Mesothelial cell of epicardium (in vitro differentiated cells): ENCODE results near the gene EVL. TPM values are rescaled to one million over a fixed set of nuclear protein-coding genes. Genes with fewer than 3 reads are reported as not detected.

Source experiments
- DNase-seq, 2 experiments: peaks; one replicate each; pipeline ENCODE4 v3.0.0; 2021; ENCODE audit warnings: low spot score in 2 of 2; ENCODE audit not compliant: unreplicated experiment in 2 of 2
- H3K27ac Mint-ChIP-seq: 2 replicates; pipeline ENCODE4 v1.8.0; 2021; ENCODE audit warnings: mixed read lengths
- H3K27me3 Mint-ChIP-seq: 2 replicates; pipeline ENCODE4 v1.8.0; 2021; ENCODE audit warnings: low read depth, mixed read lengths
- H3K36me3 Mint-ChIP-seq: 2 replicates; pipeline ENCODE4 v1.8.0; 2021; ENCODE audit warnings: mixed read lengths
- H3K4me1 Mint-ChIP-seq: 2 replicates; pipeline ENCODE4 v1.8.0; 2021; ENCODE audit warnings: mixed read lengths
- H3K4me3 Mint-ChIP-seq: 2 replicates; pipeline ENCODE4 v1.8.0; 2021; ENCODE audit warnings: mild to moderate bottlenecking, moderate library complexity, mixed read lengths
- H3K9me3 Mint-ChIP-seq: 2 replicates; pipeline ENCODE4 v1.8.0; 2021; ENCODE audit warnings: mixed read lengths
- CTCF ChIP-seq: fragments of 200-600 bp; sonication (generic); IDR thresholded peaks from one replicate; pipeline ENCODE4 v1.5.0; 2021; ENCODE audit warnings: antibody characterized with exemption; ENCODE audit not compliant: unreplicated experiment
- microRNA-seq: library from miRNA; unstranded; fragments of <30 nt; microRNA quantifications from one replicate; pipeline ENCODE4 v1.2.0, GENCODE V29; 2021; ENCODE audit warnings: inconsistent platforms, mixed read lengths
- total RNA-seq: library from RNA; stranded (reverse); gene quantifications from 3 replicates; pipeline ENCODE4 v1.2.1, GENCODE V29; 2021

EVL gene
- total RNA-seq, 1 donor from 2014 or later = 250 TPM

- TF ChIP-seq CTCF = peak; percentile 95
- Mint-ChIP-seq H3K27ac (peak overlapping the region; percentile 88), H3K36me3 (peaks cover 2% of the 10 kb centered on the region), H3K27me3 (no peaks in the 10 kb centered on the region), H3K4me3 (peak overlapping the region; percentile 65), H3K9me3 (no peaks in the 10 kb centered on the region), H3K4me1 (peaks cover 12% of the 10 kb centered on the region)
- DNase-seq = peak; percentile 99 to 100
These were observed 127.6 kb downstream of the EVL start for GRCh38 chr14:100192672-100193416.

Small RNA genes lying within 50 kb of the gene (microRNA-seq; reads per million reads assigned to microRNA genes)
- 24.6 reads per million, percentile 47 among the genes with 10 or more reads in this experiment for gene MIR151B
- gene MIR342 = 4,324 reads per million, percentile 90 among the genes with 10 or more reads in this experiment

Other genes starting within 250 kb of the EVL start
- gene DEGS2, start 94.2 kb downstream of the EVL start, total RNA-seq = 1.5 to 2.1 TPM (median 1.6 TPM) in 3 replicates
- gene YY1, start 173.7 kb downstream of the EVL start, total RNA-seq = 89.0 to 94.5 TPM (median 91.9 TPM) in 3 replicates
- gene SLC25A29, start 241.0 kb downstream of the EVL start, total RNA-seq = 102 to 103 TPM (median 102 TPM) in 3 replicates